GM23338 (cell line): ENCODE results near the gene CD68. TPM values are rescaled to one million over a fixed set of nuclear protein-coding genes. Genes with fewer than 3 reads are reported as not detected.
A peak's percentile ranks its signal among the peaks of the same experiment; 100 is the strongest.

Experiments
- ATAC-seq: fragments of 200-7000 bp; cut with Tn5 transposase; 3 replicates; pipeline ENCODE4 v1.9.1; 2020
- DNase-seq: peaks from one replicate; pipeline ENCODE4 v3.0.0-alpha.2; 2015; ENCODE audit warnings: low spot score
- H2AFZ ChIP-seq: fragments of 200-600 bp; sonication (generic); 2 replicates; pipeline ENCODE4 v1.8.0; 2016; ENCODE audit warnings: antibody characterized with exemption, mild to moderate bottlenecking, moderate library complexity
- H3F3A ChIP-seq: fragments of 200-600 bp; sonication (generic); replicated peaks from 2 replicates; pipeline ENCODE4 v1.8.0; 2017; ENCODE audit warnings: antibody characterized with exemption, mixed run types, low read depth
- H3K27ac ChIP-seq: fragments of 200-600 bp; sonication (generic); 2 replicates; pipeline ENCODE4 v1.6.1; 2016; ENCODE audit warnings: low read depth
- H3K27me3 ChIP-seq: fragments of 200-600 bp; sonication (generic); 2 replicates; pipeline ENCODE4 v1.8.0; 2016; ENCODE audit warnings: mild to moderate bottlenecking, mixed run types, moderate library complexity; ENCODE audit not compliant: insufficient read depth
- H3K36me3 ChIP-seq: fragments of 200-600 bp; sonication (generic); 2 replicates; pipeline ENCODE4 v1.8.0; 2016; ENCODE audit warnings: mild to moderate bottlenecking; ENCODE audit not compliant: insufficient read depth
- H3K4me1 ChIP-seq: fragments of 200-600 bp; sonication (generic); 2 replicates; pipeline ENCODE4 v1.8.0; 2016; ENCODE audit warnings: mild to moderate bottlenecking, moderate library complexity; ENCODE audit not compliant: insufficient read depth
- H3K4me2 ChIP-seq: fragments of 200-600 bp; sonication (generic); 2 replicates; pipeline ENCODE4 v1.7.1; 2017; ENCODE audit warnings: mixed run types
- H3K4me3 ChIP-seq: fragments of 200-600 bp; sonication (generic); 2 replicates; pipeline ENCODE4 v1.6.1; 2016; ENCODE audit warnings: mixed run types
- H3K79me2 ChIP-seq: fragments of 200-600 bp; sonication (generic); replicated peaks from 2 replicates; pipeline ENCODE4 v1.8.0; 2017; ENCODE audit warnings: mild to moderate bottlenecking; ENCODE audit not compliant: insufficient read depth
- H3K9me2 ChIP-seq: fragments of 200-600 bp; sonication (generic); 2 replicates; pipeline ENCODE4 v1.8.0; 2017; ENCODE audit not compliant: insufficient read depth
- H4K20me1 ChIP-seq: fragments of 200-600 bp; sonication (generic); replicated peaks from 2 replicates; pipeline ENCODE4 v1.8.0; 2017; ENCODE audit warnings: mild to moderate bottlenecking; ENCODE audit not compliant: insufficient read depth
- H3K27ac Mint-ChIP-seq: 2 replicates; pipeline ENCODE4 v1.8.0; 2020; ENCODE audit warnings: inconsistent platforms, mild to moderate bottlenecking, moderate library complexity, mixed read lengths
- H3K27me3 Mint-ChIP-seq: 3 replicates; pipeline ENCODE4 v1.8.0; 2022; ENCODE audit warnings: low read depth, mild to moderate bottlenecking, moderate library complexity, mixed read lengths, inconsistent platforms; ENCODE audit not compliant: insufficient read depth, poor library complexity
- H3K36me3 Mint-ChIP-seq: 3 replicates; pipeline ENCODE4 v1.8.0; 2021; ENCODE audit warnings: low read depth, mild to moderate bottlenecking, inconsistent platforms, moderate library complexity, mixed read lengths
- H3K4me1 Mint-ChIP-seq: 3 replicates; pipeline ENCODE4 v1.8.0; 2020; ENCODE audit warnings: mild to moderate bottlenecking, inconsistent platforms, mixed read lengths
- H3K4me3 Mint-ChIP-seq: 3 replicates; pipeline ENCODE4 v1.8.0; 2021; ENCODE audit warnings: moderate library complexity, mild to moderate bottlenecking, inconsistent platforms, mixed read lengths
- H3K9me3 Mint-ChIP-seq: 3 replicates; pipeline ENCODE4 v1.8.0; 2020; ENCODE audit warnings: moderate library complexity, mild to moderate bottlenecking, inconsistent platforms, mixed read lengths
- CREB1 ChIP-seq: fragments of 250-450 bp; sonication (Bioruptor Pico); IDR thresholded peaks from 2 replicates; pipeline ENCODE4 v1.5.0; 2020; ENCODE audit warnings: low read depth, mild to moderate bottlenecking, moderate library complexity
- NANOG ChIP-seq: IDR thresholded peaks from 2 replicates; pipeline ENCODE4 v1.6.1; 2016; ENCODE audit warnings: antibody characterized with exemption, borderline replicate concordance
- STAT1 ChIP-seq: IDR thresholded peaks from one replicate; pipeline ENCODE4 v1.6.1; 2016; ENCODE audit warnings: antibody characterized with exemption; ENCODE audit not compliant: unreplicated experiment
- ZNF114 ChIP-seq: fragments of 250-450 bp; sonication (Bioruptor Pico); IDR thresholded peaks from 2 replicates; pipeline ENCODE4 v1.5.0; 2020; ENCODE audit warnings: mild to moderate bottlenecking, moderate library complexity
- ZNF331 ChIP-seq: fragments of 250-450 bp; sonication (Bioruptor Pico); IDR thresholded peaks from 2 replicates; pipeline ENCODE4 v1.5.0; 2020; ENCODE audit warnings: low read depth, mild to moderate bottlenecking, moderate library complexity
- polyA plus RNA-seq: library from polyadenylated mRNA; unstranded; fragments of >200 nt; fragmentation: Nextera tagmentation; extraction: Ambion mirVana; gene quantifications from 2 replicates; pipeline ENCODE4 v1.2.1, GENCODE V29; 2016
- total RNA-seq: library from RNA; depleted of rRNA; stranded (reverse); fragments of >200 nt; shearing (Covaris generic); gene quantifications from 2 replicates; pipeline ENCODE4 v1.2.3, GENCODE V29; 2014
- TF ChIP-seq, protein P1 (sequence below): IDR thresholded peaks from 2 replicates; pipeline ENCODE4 v1.6.1; 2016; ENCODE audit warnings: antibody characterized with exemption
- TF ChIP-seq, protein P2 (sequence below), 2 experiments: fragments of 200-600 bp in 1 of 2; sonication (generic) in 1 of 2; conservative IDR thresholded peaks; 2 replicates each; pipeline versions ENCODE4 v1.5.1 to v1.6.1; 2016 to 2017; ENCODE audit warnings: antibody characterized with exemption in 2 of 2, low read depth in 2 of 2, mild to moderate bottlenecking in 2 of 2, moderate library complexity in 1 of 2
- TF ChIP-seq, protein P3 (sequence below): IDR thresholded peaks from one replicate; pipeline ENCODE4 v1.6.1; 2018; ENCODE audit warnings: antibody characterized with exemption; ENCODE audit not compliant: unreplicated experiment
- TF ChIP-seq, protein P4 (sequence below): fragments of 250-450 bp; sonication (Bioruptor Pico); IDR thresholded peaks from 2 replicates; pipeline ENCODE4 v1.5.0; 2020; ENCODE audit warnings: mild to moderate bottlenecking, moderate library complexity

Gene CD68
- total and polyA plus RNA-seq, 2 experiments from 2014 or later = not detected

DNA sequence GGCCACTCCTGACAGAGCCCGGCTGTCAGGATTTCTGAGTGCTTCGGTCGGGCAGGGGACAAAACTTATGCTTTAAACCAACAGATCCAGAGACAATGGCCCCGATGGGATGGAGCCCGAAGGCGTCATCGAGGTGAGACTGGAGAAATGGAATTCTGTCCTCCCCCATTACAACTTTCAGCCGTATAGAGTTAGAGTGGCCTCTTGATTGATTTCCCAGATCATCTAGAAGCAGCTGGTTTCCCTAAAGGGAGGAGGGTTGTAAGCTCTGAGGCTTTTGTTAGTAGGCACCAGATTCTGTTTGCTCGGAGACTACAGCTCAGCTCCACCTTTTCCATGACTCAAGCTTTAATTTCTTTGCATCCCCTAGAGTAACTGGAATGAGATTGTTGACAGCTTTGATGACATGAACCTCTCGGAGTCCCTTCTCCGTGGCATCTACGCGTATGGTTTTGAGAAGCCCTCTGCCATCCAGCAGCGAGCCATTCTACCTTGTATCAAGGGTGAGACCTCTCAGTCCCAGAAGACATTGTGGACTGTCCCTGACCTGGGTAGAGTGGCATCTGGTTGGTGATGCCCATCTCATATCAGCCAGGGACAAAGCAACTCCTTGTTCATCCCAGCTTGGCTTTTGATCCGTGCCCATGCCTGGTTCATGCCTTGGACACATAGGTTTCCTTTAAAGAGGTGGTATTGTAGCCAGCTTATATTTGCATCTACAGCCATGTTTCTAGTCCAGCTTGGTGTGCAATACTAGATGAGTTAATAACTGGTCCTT lies 5.1 kb upstream of the CD68 start (continued):
- TF ChIP-seq ZNF331 (CRISPR knock-in tag) = no peak
- TF ChIP-seq, protein P1, sequence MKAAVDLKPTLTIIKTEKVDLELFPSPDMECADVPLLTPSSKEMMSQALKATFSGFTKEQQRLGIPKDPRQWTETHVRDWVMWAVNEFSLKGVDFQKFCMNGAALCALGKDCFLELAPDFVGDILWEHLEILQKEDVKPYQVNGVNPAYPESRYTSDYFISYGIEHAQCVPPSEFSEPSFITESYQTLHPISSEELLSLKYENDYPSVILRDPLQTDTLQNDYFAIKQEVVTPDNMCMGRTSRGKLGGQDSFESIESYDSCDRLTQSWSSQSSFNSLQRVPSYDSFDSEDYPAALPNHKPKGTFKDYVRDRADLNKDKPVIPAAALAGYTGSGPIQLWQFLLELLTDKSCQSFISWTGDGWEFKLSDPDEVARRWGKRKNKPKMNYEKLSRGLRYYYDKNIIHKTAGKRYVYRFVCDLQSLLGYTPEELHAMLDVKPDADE = no peak

DNA sequence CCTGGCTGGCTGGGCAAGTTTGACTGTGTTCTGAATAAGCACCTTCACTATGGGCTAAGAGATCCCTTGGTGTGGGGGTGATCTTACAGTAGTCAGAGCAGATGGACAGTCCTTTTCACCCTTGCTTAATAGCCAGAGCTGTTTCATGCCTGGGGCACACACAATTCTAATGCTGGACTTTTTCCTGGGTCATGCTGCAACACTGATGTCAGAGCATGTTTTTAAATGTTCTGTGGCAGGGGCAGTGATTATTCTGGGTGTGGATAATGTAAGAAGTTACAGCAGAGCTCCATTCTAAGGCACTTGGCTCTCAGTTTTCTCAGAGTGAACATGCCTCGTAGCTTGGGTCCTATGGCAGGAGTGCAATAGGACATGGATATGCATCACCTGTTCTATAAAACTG lies 4.0 kb upstream of the CD68 start:
- TF ChIP-seq, protein P2, sequence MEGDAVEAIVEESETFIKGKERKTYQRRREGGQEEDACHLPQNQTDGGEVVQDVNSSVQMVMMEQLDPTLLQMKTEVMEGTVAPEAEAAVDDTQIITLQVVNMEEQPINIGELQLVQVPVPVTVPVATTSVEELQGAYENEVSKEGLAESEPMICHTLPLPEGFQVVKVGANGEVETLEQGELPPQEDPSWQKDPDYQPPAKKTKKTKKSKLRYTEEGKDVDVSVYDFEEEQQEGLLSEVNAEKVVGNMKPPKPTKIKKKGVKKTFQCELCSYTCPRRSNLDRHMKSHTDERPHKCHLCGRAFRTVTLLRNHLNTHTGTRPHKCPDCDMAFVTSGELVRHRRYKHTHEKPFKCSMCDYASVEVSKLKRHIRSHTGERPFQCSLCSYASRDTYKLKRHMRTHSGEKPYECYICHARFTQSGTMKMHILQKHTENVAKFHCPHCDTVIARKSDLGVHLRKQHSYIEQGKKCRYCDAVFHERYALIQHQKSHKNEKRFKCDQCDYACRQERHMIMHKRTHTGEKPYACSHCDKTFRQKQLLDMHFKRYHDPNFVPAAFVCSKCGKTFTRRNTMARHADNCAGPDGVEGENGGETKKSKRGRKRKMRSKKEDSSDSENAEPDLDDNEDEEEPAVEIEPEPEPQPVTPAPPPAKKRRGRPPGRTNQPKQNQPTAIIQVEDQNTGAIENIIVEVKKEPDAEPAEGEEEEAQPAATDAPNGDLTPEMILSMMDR (conservative IDR thresholded peaks at IDR 0.05; ENCODE audit: low read depth in 2 of 2) = no peak
- no peak for TF ChIP-seq NANOG
- TF ChIP-seq, protein P1 = no peak
- no peak for TF ChIP-seq CREB1 (CRISPR knock-in tag)
- TF ChIP-seq, protein P3, sequence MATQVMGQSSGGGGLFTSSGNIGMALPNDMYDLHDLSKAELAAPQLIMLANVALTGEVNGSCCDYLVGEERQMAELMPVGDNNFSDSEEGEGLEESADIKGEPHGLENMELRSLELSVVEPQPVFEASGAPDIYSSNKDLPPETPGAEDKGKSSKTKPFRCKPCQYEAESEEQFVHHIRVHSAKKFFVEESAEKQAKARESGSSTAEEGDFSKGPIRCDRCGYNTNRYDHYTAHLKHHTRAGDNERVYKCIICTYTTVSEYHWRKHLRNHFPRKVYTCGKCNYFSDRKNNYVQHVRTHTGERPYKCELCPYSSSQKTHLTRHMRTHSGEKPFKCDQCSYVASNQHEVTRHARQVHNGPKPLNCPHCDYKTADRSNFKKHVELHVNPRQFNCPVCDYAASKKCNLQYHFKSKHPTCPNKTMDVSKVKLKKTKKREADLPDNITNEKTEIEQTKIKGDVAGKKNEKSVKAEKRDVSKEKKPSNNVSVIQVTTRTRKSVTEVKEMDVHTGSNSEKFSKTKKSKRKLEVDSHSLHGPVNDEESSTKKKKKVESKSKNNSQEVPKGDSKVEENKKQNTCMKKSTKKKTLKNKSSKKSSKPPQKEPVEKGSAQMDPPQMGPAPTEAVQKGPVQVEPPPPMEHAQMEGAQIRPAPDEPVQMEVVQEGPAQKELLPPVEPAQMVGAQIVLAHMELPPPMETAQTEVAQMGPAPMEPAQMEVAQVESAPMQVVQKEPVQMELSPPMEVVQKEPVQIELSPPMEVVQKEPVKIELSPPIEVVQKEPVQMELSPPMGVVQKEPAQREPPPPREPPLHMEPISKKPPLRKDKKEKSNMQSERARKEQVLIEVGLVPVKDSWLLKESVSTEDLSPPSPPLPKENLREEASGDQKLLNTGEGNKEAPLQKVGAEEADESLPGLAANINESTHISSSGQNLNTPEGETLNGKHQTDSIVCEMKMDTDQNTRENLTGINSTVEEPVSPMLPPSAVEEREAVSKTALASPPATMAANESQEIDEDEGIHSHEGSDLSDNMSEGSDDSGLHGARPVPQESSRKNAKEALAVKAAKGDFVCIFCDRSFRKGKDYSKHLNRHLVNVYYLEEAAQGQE = no peak
- no peak for TF ChIP-seq ZNF114 (CRISPR knock-in tag)
- TF ChIP-seq ZNF331 (CRISPR knock-in tag) = no peak
- no peak for TF ChIP-seq STAT1
- TF ChIP-seq, protein P4, sequence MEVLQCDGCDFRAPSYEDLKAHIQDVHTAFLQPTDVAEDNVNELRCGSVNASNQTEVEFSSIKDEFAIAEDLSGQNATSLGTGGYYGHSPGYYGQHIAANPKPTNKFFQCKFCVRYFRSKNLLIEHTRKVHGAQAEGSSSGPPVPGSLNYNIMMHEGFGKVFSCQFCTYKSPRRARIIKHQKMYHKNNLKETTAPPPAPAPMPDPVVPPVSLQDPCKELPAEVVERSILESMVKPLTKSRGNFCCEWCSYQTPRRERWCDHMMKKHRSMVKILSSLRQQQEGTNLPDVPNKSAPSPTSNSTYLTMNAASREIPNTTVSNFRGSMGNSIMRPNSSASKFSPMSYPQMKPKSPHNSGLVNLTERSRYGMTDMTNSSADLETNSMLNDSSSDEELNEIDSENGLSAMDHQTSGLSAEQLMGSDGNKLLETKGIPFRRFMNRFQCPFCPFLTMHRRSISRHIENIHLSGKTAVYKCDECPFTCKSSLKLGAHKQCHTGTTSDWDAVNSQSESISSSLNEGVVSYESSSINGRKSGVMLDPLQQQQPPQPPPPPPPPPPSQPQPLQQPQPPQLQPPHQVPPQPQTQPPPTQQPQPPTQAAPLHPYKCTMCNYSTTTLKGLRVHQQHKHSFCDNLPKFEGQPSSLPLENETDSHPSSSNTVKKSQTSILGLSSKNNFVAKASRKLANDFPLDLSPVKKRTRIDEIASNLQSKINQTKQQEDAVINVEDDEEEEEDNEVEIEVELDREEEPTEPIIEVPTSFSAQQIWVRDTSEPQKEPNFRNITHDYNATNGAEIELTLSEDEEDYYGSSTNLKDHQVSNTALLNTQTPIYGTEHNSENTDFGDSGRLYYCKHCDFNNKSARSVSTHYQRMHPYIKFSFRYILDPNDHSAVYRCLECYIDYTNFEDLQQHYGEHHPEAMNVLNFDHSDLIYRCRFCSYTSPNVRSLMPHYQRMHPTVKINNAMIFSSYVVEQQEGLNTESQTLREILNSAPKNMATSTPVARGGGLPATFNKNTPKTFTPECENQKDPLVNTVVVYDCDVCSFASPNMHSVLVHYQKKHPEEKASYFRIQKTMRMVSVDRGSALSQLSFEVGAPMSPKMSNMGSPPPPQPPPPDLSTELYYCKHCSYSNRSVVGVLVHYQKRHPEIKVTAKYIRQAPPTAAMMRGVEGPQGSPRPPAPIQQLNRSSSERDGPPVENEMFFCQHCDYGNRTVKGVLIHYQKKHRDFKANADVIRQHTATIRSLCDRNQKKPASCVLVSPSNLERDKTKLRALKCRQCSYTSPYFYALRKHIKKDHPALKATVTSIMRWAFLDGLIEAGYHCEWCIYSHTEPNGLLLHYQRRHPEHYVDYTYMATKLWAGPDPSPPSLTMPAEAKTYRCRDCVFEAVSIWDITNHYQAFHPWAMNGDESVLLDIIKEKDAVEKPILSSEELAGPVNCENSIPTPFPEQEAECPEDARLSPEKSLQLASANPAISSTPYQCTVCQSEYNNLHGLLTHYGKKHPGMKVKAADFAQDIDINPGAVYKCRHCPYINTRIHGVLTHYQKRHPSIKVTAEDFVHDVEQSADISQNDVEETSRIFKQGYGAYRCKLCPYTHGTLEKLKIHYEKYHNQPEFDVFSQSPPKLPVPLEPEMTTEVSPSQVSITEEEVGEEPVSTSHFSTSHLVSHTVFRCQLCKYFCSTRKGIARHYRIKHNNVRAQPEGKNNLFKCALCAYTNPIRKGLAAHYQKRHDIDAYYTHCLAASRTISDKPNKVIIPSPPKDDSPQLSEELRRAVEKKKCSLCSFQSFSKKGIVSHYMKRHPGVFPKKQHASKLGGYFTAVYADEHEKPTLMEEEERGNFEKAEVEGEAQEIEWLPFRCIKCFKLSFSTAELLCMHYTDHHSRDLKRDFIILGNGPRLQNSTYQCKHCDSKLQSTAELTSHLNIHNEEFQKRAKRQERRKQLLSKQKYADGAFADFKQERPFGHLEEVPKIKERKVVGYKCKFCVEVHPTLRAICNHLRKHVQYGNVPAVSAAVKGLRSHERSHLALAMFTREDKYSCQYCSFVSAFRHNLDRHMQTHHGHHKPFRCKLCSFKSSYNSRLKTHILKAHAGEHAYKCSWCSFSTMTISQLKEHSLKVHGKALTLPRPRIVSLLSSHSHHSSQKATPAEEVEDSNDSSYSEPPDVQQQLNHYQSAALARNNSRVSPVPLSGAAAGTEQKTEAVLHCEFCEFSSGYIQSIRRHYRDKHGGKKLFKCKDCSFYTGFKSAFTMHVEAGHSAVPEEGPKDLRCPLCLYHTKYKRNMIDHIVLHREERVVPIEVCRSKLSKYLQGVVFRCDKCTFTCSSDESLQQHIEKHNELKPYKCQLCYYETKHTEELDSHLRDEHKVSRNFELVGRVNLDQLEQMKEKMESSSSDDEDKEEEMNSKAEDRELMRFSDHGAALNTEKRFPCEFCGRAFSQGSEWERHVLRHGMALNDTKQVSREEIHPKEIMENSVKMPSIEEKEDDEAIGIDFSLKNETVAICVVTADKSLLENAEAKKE (CRISPR knock-in tag) = no peak
- Histone ChIP-seq H3F3A (peaks cover 83% of the 10 kb centered on the region), H3K4me2 (peak overlapping the region; percentile 100), H3K79me2 (peaks cover 56% of the 10 kb centered on the region), H3K27ac (peak overlapping the region; percentile 97), H3K27me3 (no peaks in the 10 kb centered on the region), H3K4me3 (peak overlapping the region; percentile 100), H2AFZ (no peak overlapping the region), H4K20me1 (peaks cover 40% of the 10 kb centered on the region), H3K36me3 (peaks cover 46% of the 10 kb centered on the region), H3K4me1 (peaks cover 43% of the 10 kb centered on the region), H3K9me2 (no peaks in the 10 kb centered on the region)
- peaks cover 90% of the 10 kb centered on the region for H3K36me3 Mint-ChIP-seq
- peak overlapping the region; percentile 90 for H3K4me3 Mint-ChIP-seq
- H3K9me3 Mint-ChIP-seq = peaks cover 16% of the 10 kb centered on the region; the same call in 2 of the 3 replicates
- H3K4me1 Mint-ChIP-seq = peaks cover 64% of the 10 kb centered on the region
- DNase-seq (no peak), ATAC-seq (no peak)
- peaks cover 56% of the 10 kb centered on the region for H3K27me3 Mint-ChIP-seq
- peak overlapping the region; percentile 86 for H3K27ac Mint-ChIP-seq
